Measurements from ENCODE around the gene WNT11.

WNT11 gene

GRCh38 chr11:76148231-76148630, 58.1 kb downstream of the WNT11 start:
- DNase-seq = no peak
- H3K36me3 ChIP-seq (replicated peaks; ENCODE audit: insufficient read depth, low read length) = no peaks in the 10 kb centered on the region
- H2AFZ ChIP-seq (ENCODE audit: low read length) = no peak overlapping the region
- no peak overlapping the region for H3K27ac ChIP-seq (ENCODE audit: low read length)
- no peaks in the 10 kb centered on the region for H3K9me2 ChIP-seq (replicated peaks; ENCODE audit: insufficient read depth, low read length)
- H3F3A ChIP-seq (ENCODE audit: insufficient read depth, low read length) = no peaks in the 10 kb centered on the region
- no peak overlapping the region for H3K4me3 ChIP-seq (ENCODE audit: low read length)
- no peaks in the 10 kb centered on the region for H3K9me3 ChIP-seq (replicated peaks; ENCODE audit: insufficient read depth, low read length)
- no peaks in the 10 kb centered on the region for H3K27me3 ChIP-seq (replicated peaks; ENCODE audit: insufficient read depth, low read length)
- H3K79me2 ChIP-seq (ENCODE audit: low read length) = no peaks in the 10 kb centered on the region
- no peak overlapping the region for H3K9ac ChIP-seq (ENCODE audit: low read length)
- TF ChIP-seq EZH2phosphoT487 (IDR thresholded peaks at IDR 0.05; ENCODE audit: low read length) = no peak
- TF ChIP-seq CTCF (IDR thresholded peaks at IDR 0.05; ENCODE audit: low read length) = no peak
- no peak for TF ChIP-seq EZH2 (optimal IDR thresholded peaks at IDR 0.05; ENCODE audit: low read depth, low read length)
- H4K20me1 ChIP-seq (ENCODE audit: insufficient read depth, low read length) = no peaks in the 10 kb centered on the region
- no peak overlapping the region for H3K4me2 ChIP-seq (ENCODE audit: low read depth, low read length)
- peaks cover 14% of the 10 kb centered on the region for H3K4me1 ChIP-seq (ENCODE audit: low read length)

GRCh38 chr11:76147106-76147740, 59.1 kb downstream of the WNT11 start:
- no peaks in the 10 kb centered on the region for H3K27me3 ChIP-seq (replicated peaks; ENCODE audit: insufficient read depth, low read length)
- H4K20me1 ChIP-seq (ENCODE audit: insufficient read depth, low read length) = no peaks in the 10 kb centered on the region
- H3K4me2 ChIP-seq (ENCODE audit: low read depth, low read length) = no peak overlapping the region
- no peak overlapping the region for H3K4me3 ChIP-seq (ENCODE audit: low read length)
- no peaks in the 10 kb centered on the region for H3K79me2 ChIP-seq (ENCODE audit: low read length)
- TF ChIP-seq CTCF (IDR thresholded peaks at IDR 0.05; ENCODE audit: low read length) (no peak), EZH2 (optimal IDR thresholded peaks at IDR 0.05; ENCODE audit: low read depth, low read length) (no peak), EZH2phosphoT487 (IDR thresholded peaks at IDR 0.05; ENCODE audit: low read length) (no peak)
- DNase-seq = no peak
- H2AFZ ChIP-seq (ENCODE audit: low read length) = no peak overlapping the region
- no peaks in the 10 kb centered on the region for H3K9me2 ChIP-seq (replicated peaks; ENCODE audit: insufficient read depth, low read length)
- H3F3A ChIP-seq (ENCODE audit: insufficient read depth, low read length) = no peaks in the 10 kb centered on the region
- no peaks in the 10 kb centered on the region for H3K36me3 ChIP-seq (replicated peaks; ENCODE audit: insufficient read depth, low read length)
- H3K4me1 ChIP-seq (ENCODE audit: low read length) = peaks cover 4% of the 10 kb centered on the region; the same call in 1 of the 2 replicates
- H3K27ac ChIP-seq (ENCODE audit: low read length) = no peak overlapping the region
- H3K9ac ChIP-seq (ENCODE audit: low read length) = no peak overlapping the region
- no peaks in the 10 kb centered on the region for H3K9me3 ChIP-seq (replicated peaks; ENCODE audit: insufficient read depth, low read length)

GRCh38 chr11:76143274-76143673, 63.0 kb downstream of the WNT11 start:
- no peaks in the 10 kb centered on the region for H3K79me2 ChIP-seq (ENCODE audit: low read length)
- TF ChIP-seq EZH2 (optimal IDR thresholded peaks at IDR 0.05; ENCODE audit: low read depth, low read length) = no peak
- TF ChIP-seq CTCF (IDR thresholded peaks at IDR 0.05; ENCODE audit: low read length) = no peak
- TF ChIP-seq EZH2phosphoT487 (IDR thresholded peaks at IDR 0.05; ENCODE audit: low read length) = no peak
- no peak overlapping the region for H3K27ac ChIP-seq (ENCODE audit: low read length)
- H2AFZ ChIP-seq (ENCODE audit: low read length) = no peak overlapping the region
- no peaks in the 10 kb centered on the region for H4K20me1 ChIP-seq (ENCODE audit: insufficient read depth, low read length)
- no peaks in the 10 kb centered on the region for H3K4me1 ChIP-seq (ENCODE audit: low read length)
- no peak overlapping the region for H3K9ac ChIP-seq (ENCODE audit: low read length)
- H3F3A ChIP-seq (ENCODE audit: insufficient read depth, low read length) = no peaks in the 10 kb centered on the region
- H3K4me3 ChIP-seq (ENCODE audit: low read length) = no peak overlapping the region
- H3K9me3 ChIP-seq (replicated peaks; ENCODE audit: insufficient read depth, low read length) = no peaks in the 10 kb centered on the region
- H3K36me3 ChIP-seq (replicated peaks; ENCODE audit: insufficient read depth, low read length) = no peaks in the 10 kb centered on the region
- no peaks in the 10 kb centered on the region for H3K27me3 ChIP-seq (replicated peaks; ENCODE audit: insufficient read depth, low read length)
- DNase-seq = no peak
- no peak overlapping the region for H3K4me2 ChIP-seq (ENCODE audit: low read depth, low read length)
- H3K9me2 ChIP-seq (replicated peaks; ENCODE audit: insufficient read depth, low read length) = no peaks in the 10 kb centered on the region

Data from MM.1S (cell line).